RWPE2 (cell line): ENCODE measurements around the gene HBQ1.
A peak's percentile ranks its signal among the peaks of the same experiment; 100 is the strongest.
"Not testable (repeated sequence)": the region's sequence is repeated elsewhere in the genome, so short reads cannot be mapped to it uniquely, and the experiment has no call there.

Experiments used
- ATAC-seq: fragments of 200-7000 bp; cut with Tn5 transposase; 3 replicates; pipeline ENCODE4 v1.9.1; 2021; ENCODE audit warnings: low read depth
- DNase-seq: peaks from one replicate; pipeline ENCODE4 v3.0.0-alpha.2; 2020; ENCODE audit warnings: low spot score
- H3K27ac ChIP-seq: fragments of 450-650 bp; 2 replicates; pipeline ENCODE4 v1.5.1; 2017; ENCODE audit warnings: mild to moderate bottlenecking; ENCODE audit not compliant: poor library complexity, severe bottlenecking
- H3K27me3 ChIP-seq: fragments of 250-450 bp; sonication (Bioruptor Pico); 2 replicates; pipeline ENCODE4 v1.5.1; 2021; ENCODE audit warnings: mild to moderate bottlenecking, moderate library complexity; ENCODE audit not compliant: insufficient read depth, poor library complexity, severe bottlenecking
- H3K36me3 ChIP-seq: fragments of 250-450 bp; sonication (Bioruptor Pico); 2 replicates; pipeline ENCODE4 v1.5.1; 2020; ENCODE audit warnings: low read depth, mild to moderate bottlenecking, moderate library complexity
- H3K4me1 ChIP-seq: fragments of 250-450 bp; sonication (Bioruptor Pico); 2 replicates; pipeline ENCODE4 v1.5.1; 2021; ENCODE audit warnings: mild to moderate bottlenecking, moderate library complexity; ENCODE audit not compliant: insufficient read depth, poor library complexity, severe bottlenecking
- H3K4me3 ChIP-seq: fragments of 250-450 bp; sonication (Bioruptor Pico); 2 replicates; pipeline ENCODE4 v1.5.1; 2021; ENCODE audit warnings: mild to moderate bottlenecking, moderate library complexity; ENCODE audit not compliant: severe bottlenecking
- H3K9me3 ChIP-seq: fragments of 250-450 bp; sonication (Bioruptor Pico); 2 replicates; pipeline ENCODE4 v1.5.1; 2021; ENCODE audit warnings: mild to moderate bottlenecking, moderate library complexity; ENCODE audit not compliant: severe bottlenecking
- TF ChIP-seq, protein P1 (sequence below): fragments of 450-650 bp; IDR thresholded peaks from one replicate; pipeline ENCODE4 v1.5.1; 2017; ENCODE audit warnings: mild to moderate bottlenecking, moderate library complexity; ENCODE audit not compliant: poor library complexity, severe bottlenecking

HBQ1 gene

DNA sequence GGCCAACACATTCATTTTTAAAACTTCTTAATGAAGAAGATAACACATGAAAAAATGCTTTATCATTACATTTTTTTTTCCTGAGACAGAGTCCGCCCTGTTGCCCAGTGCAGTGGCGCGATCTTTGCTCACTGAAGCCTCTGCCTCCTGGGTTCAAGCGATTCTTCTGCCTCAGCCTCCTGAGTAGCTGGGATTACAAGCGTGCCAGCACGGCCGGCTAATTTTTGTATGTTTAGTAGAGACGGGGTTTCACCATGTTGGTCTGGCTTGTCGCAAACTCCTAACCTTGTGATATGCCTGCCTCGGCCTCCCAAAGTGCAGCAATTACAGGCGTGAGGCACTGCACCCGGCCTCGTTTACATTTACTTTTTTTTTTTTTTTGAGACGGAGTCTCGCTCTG lies 13.2 kb downstream of the HBQ1 start:
- no peak overlapping the region for H3K4me3 ChIP-seq
- H3K36me3 ChIP-seq, result peaks cover 92% of the 10 kb centered on the region
- no peak for ATAC-seq
- no peak for DNase-seq
- TF ChIP-seq, protein P1, sequence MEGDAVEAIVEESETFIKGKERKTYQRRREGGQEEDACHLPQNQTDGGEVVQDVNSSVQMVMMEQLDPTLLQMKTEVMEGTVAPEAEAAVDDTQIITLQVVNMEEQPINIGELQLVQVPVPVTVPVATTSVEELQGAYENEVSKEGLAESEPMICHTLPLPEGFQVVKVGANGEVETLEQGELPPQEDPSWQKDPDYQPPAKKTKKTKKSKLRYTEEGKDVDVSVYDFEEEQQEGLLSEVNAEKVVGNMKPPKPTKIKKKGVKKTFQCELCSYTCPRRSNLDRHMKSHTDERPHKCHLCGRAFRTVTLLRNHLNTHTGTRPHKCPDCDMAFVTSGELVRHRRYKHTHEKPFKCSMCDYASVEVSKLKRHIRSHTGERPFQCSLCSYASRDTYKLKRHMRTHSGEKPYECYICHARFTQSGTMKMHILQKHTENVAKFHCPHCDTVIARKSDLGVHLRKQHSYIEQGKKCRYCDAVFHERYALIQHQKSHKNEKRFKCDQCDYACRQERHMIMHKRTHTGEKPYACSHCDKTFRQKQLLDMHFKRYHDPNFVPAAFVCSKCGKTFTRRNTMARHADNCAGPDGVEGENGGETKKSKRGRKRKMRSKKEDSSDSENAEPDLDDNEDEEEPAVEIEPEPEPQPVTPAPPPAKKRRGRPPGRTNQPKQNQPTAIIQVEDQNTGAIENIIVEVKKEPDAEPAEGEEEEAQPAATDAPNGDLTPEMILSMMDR, result no peak
- H3K4me1 ChIP-seq, result no peaks in the 10 kb centered on the region
- H3K27me3 ChIP-seq, result no peaks in the 10 kb centered on the region
- no peak overlapping the region for H3K27ac ChIP-seq
- no peaks in the 10 kb centered on the region for H3K9me3 ChIP-seq

DNA sequence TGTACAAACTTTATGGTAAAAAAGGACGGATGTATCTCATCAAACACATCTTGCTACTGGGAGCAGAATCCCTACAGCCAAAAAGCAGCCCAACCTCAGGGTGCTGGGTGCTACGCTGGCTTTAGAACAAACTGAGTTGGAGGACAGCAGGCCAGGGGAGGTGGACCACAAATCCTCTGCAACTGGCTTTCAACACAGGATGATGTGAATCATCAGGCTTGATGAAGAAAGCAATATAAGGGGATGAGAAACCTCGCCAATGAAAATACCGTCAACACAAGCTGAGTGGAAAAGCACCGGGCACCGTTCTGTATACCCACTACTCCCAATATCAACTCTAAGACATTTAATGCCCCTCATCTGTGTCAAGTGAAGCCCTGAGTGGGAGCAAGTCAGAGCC lies 14.3 kb downstream of the HBQ1 start:
- DNase-seq (no peak), ATAC-seq (no peak)
- Histone ChIP-seq H3K27ac (no peak overlapping the region), H3K27me3 (no peaks in the 10 kb centered on the region), H3K9me3 (no peaks in the 10 kb centered on the region), H3K36me3 (peaks cover 91% of the 10 kb centered on the region), H3K4me1 (no peaks in the 10 kb centered on the region), H3K4me3 (no peak overlapping the region)
- TF ChIP-seq, protein P1, result no peak

DNA sequence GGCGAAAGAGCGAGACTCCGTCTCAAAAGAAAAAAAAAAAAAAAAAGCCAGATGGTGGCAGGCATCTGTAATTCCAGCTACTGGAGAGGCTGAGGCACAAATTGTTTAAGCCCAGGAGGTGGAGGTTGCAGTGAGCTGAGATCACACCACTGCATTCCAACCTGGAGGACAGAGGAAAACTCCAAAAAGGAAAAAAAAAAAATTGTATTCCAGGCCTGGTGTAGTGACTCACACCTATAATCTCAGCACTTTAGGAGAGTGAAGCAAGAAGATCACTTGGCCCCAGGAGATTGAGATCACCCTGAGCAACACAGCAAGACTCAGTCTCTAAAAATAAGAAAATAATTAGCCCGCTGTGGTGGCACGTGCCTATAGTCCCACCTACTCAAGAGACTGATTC lies 20.1 kb downstream of the HBQ1 start:
- Histone ChIP-seq H3K27ac (no peak overlapping the region), H3K9me3 (no peaks in the 10 kb centered on the region), H3K36me3 (peaks cover 76% of the 10 kb centered on the region), H3K27me3 (no peaks in the 10 kb centered on the region), H3K4me3 (no peak overlapping the region), H3K4me1 (peaks cover 3% of the 10 kb centered on the region)
- DNase-seq (no peak), ATAC-seq (peak; percentile 73; the same call in 2 of the 3 replicates)
- TF ChIP-seq, protein P1, result no peak

DNA sequence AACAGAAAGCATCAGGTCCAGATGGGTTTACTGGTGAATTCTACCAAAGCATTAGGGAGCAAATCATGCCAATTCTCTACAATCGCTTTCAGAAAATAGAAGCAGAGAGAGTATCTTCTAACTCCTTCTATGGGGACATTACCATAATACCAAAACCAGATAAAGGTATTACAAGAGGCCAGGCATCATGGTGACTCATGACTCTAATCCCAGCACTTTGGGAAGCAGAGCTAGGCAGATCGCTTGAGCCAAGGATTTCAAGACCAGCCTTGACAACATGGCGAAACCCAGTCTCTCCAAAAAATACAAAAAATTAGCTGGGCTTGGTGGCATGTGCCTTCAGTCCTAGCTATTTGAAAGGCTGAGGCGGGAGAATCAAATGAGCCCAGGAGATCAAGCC lies 23.0 kb downstream of the HBQ1 start:
- no peaks in the 10 kb centered on the region for H3K9me3 ChIP-seq
- TF ChIP-seq, protein P1, result no peak
- H3K36me3 ChIP-seq, result peaks cover 76% of the 10 kb centered on the region
- no peaks in the 10 kb centered on the region for H3K27me3 ChIP-seq
- DNase-seq, result no peak
- no peak overlapping the region for H3K4me3 ChIP-seq
- no peak for ATAC-seq
- peaks cover 3% of the 10 kb centered on the region for H3K4me1 ChIP-seq
- no peak overlapping the region for H3K27ac ChIP-seq

DNA sequence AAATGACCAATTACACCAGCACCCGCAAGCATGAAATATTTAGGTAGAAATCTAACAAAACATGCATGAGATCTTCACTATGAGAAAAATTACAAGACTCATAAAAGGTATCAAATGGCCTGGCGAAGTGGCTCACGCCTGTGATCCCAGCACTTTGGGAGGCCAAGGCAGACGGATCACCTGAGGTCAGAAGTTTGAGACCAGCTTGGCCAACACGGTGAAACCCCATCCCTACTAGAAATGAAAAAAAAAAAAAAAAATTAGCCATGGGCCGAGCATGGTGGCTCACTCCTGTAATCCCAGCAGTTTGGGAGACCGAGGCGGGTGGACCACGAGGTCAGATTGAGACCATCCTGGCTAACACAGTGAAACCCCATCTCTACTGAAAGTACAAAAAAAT lies 23.8 kb downstream of the HBQ1 start:
- not testable (repeated sequence) for H3K4me3 ChIP-seq, DNase-seq, H3K27ac ChIP-seq, H3K27me3 ChIP-seq, H3K4me1 ChIP-seq, ATAC-seq, H3K9me3 ChIP-seq
- H3K36me3 ChIP-seq, result peaks cover 76% of the 10 kb centered on the region

DNA sequence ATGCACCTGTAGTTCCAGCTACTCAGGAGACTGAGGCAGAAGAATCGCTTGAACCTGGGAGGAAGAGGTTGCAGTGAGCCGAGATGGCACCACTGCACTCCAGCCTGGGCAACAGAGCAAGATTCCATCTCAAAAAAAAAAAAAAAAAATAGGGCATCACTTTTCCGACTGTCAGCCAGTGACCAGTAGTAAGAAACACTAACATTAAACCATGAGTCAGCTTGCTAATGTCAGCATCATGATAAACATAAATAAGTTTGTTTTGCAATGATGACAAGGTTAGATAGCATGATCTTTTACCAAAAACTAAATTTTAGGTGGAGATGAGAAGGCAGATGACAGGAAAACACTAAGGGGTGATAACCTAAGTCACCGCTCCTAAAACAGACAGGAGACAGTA lies 29.1 kb downstream of the HBQ1 start:
- H3K27me3 ChIP-seq, H3K4me3 ChIP-seq, H3K9me3 ChIP-seq, H3K4me1 ChIP-seq, DNase-seq, ATAC-seq, H3K27ac ChIP-seq: not testable (repeated sequence)
- H3K36me3 ChIP-seq, result peaks cover 83% of the 10 kb centered on the region

DNA sequence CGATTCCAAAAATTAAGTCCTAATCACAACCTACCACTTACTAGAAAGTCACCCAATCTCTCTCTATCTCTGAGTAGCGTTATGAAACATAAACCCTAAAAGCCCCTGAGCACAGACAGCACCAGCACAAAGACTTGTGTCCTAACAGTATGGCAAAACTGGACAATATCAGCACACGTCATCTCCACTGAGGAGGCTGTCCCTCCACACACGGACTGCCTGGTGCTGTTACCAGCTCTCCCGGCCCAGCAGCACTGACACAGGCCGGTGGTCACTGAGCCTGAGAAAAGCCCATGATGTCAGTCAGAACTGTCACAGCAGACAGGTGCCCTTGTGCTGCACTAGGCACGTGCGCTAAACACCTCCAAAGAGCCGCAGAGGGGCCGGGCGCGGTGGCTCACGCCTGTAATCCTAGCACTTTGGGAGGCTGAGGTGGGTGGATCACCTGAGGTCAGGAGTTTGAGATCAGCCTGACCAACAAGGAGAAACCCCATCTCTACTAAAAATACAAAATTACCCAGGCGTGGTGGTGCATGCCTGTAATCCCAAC lies 31.4 kb downstream of the HBQ1 start:
- not testable (repeated sequence) for H3K27me3 ChIP-seq, H3K4me1 ChIP-seq, ATAC-seq, DNase-seq, H3K27ac ChIP-seq, H3K9me3 ChIP-seq, H3K4me3 ChIP-seq
- H3K36me3 ChIP-seq, result peaks cover 74% of the 10 kb centered on the region
